Lower leg skin (tissue), 3 donors: Measurements from ENCODE around the gene PTPN1.

Source experiments
- CTCF ChIP-seq, 3 donors: fragments of 450-650 bp; IDR thresholded peaks; one replicate each; pipeline ENCODE4 v1.5.1; 2016; ENCODE audit warnings: antibody characterized with exemption in 3 of 3, mild to moderate bottlenecking in 3 of 3, moderate library complexity in 2 of 3
- POLR2A ChIP-seq, 2 donors: fragments of 450-650 bp; IDR thresholded peaks; one replicate each; pipeline ENCODE4 v1.6.1; 2016 to 2017; ENCODE audit warnings: antibody characterized with exemption in 2 of 2, mild to moderate bottlenecking in 1 of 2, moderate library complexity in 1 of 2

GRCh38 chr20:50633361-50633760 is 123.2 kb downstream of the PTPN1 start:
- no peak for TF ChIP-seq CTCF (IDR thresholded peaks at IDR 0.05)
- no peak for TF ChIP-seq POLR2A (IDR thresholded peaks at IDR 0.05)
